HG02798 (cell line): ENCODE results near the gene RLBP1.

Source experiments
- ATAC-seq: cut with Tn5 transposase; IDR thresholded peaks from one replicate; pipeline ENCODE4 v1.9.1; 2021; ENCODE audit warnings: mild to moderate bottlenecking; ENCODE audit not compliant: unreplicated experiment, poor library complexity

Gene RLBP1

DNA sequence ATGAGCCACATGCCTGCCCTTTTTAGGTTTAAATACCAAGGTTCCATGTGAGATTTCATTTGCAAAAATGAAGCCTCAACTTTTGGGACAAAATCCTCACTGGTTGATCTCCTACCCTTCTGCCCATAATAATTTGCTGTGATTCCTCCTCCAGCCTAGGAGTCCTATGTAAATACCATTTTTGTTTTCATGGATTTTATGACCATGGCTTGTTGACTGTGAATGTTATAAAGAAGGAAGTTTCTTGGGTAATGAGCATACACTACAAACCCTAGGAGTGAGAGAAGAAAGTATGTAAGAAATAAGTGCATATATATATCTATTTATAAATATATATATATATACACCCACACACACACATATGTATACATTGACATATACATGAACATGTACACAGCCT is 13.1 kb downstream of the RLBP1 start:
- no peak for ATAC-seq

DNA sequence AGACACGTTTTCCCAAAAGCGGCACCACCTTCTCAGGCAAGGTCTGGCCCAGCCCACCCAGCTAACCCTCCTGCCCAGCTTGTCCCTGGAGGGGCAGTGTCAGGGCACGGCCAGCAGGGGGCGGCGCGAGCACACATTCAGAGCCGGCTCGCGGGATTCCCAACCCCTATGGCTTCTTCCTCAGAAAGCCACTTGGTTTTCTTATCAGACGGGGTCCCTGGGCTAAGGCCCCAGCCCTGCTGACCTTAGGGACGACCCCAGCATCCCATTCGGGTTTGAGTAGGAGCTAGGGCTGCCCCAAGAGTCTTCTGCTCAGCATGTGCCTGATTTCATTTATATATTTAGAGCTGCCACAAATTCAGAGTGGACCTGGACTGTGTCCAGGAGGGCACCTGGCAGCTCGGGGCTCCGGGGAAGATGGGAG is 14.5 kb downstream of the RLBP1 start:
- peak; percentile 85 for ATAC-seq

DNA sequence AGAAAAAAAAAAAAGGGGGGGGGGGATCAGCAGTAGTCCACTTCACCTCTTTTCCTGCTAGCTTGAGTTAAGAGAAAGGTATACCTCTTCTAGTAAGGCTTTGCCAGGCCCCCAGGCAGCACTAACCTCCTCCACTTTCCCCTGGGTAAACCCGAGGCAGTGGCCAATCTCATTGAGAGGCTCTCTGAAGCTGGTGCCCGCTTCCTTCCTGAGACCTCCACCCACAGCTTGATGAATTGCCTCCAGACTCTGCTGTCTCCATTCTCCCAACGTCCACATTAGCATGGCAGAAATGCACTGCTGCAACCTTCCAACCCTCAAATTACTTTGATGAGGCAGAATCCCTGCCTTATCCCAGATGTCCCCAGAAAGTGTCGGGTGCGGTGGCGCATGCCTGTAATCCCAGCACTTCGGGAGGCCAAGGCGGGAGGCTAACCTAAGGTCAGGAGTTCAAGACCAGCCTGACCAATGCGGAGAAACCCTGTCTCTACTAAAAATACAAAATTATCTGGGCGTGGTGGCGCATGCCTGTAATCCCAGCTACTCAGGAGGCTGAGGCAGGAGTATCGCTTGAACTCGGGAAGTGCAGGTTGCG is 15.3 kb downstream of the RLBP1 start:
- no peak for ATAC-seq

DNA sequence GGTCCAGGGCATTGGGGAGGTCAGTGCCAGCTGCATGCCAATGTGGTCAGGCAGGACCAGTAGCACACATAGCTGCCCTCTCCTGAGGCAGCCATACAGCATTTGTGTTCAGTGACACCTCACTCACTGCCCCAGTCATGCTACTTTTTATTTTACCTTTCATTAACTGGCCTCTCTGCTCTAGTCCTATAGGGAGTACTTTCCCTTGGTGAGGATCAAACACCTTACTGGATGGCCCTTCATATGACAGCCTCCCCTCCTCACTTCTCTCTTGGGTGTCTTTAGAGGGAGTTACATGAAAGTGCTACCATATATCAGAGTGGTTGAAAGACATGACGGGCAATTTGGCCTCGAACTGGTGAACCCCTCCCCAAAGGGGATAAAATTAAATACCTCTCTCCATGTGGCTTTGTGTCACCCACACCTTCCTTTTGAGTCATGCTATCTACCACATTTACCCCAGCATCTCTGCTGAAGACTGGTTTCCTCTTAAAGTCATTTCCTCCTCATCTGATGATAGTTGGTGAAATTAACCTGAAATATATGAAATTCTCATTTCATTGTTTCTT is 17.6 kb downstream of the RLBP1 start:
- no peak for ATAC-seq

- ATAC-seq: no peak
Measured at GRCh38 chr15:89201465-89202005, 19.8 kb downstream of the RLBP1 start.

DNA sequence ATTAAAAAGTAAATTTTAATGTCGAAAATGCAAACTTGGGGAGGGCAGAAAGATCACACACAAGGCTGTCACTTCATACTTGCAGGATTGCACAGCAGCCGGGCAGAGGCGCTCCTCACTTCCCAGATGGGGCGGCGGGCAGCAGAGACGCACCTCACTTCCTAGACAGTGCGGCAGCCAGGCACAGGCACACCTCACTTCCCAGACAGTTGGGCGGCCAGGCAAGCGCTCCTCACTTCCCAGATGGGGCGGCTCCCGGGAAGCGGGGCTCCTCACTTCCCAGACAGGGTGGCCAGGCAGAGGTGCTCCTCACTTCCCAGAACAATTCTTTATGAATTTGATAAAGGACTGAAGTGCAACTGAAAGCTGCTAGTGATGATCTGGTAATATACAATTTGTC is 21.2 kb downstream of the RLBP1 start:
- ATAC-seq: no peak

- no peak for ATAC-seq
Measured at GRCh38 chr15:89199746-89200145, 21.6 kb downstream of the RLBP1 start.

- no peak for ATAC-seq
Measured at GRCh38 chr15:89198934-89199333, 22.4 kb downstream of the RLBP1 start.

GRCh38 chr15:89198196-89198595 is 23.2 kb downstream of the RLBP1 start:
- ATAC-seq: no peak

DNA sequence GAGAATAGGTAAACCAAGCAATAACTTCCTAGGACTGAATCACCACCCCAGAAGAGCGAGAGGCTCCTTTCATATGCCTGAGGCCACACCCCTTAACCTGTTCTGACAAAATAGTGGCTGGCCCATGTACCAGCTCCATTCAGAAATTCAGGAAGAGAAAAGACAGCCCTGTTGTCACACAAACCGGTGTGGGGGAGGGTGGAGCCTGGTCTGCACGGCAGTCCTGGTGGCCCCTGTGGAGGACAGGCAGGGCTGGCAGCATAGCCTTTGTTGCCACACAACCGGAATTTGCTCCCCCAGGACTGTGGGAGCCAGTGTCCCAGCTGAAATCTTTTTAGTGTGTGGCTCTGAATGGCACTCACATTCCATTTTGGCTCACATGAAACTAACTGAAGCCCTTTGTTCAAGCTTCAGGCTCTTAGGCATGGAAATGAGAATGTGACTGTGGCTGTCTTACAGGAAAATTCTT is 23.8 kb downstream of the RLBP1 start:
- ATAC-seq: no peak

DNA sequence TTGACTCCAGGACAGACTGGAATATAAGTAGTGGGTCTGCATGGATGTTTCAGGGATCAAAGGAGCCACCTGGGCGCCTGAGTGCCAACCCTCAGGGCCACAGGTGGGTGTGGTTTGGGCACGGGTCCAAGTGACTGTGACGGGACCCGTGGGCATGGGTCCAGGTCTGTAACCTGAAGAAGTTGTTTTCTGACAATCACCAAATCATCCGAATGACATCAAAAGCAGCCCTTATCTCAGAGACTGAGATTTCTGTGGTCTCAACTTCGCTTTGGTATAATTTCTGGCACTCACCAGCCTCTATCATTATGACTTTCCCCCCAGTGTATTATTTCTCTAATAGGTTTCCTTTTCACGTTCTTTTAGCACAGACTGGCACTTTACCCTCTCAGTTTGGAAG is 24.4 kb downstream of the RLBP1 start:
- ATAC-seq: no peak

DNA sequence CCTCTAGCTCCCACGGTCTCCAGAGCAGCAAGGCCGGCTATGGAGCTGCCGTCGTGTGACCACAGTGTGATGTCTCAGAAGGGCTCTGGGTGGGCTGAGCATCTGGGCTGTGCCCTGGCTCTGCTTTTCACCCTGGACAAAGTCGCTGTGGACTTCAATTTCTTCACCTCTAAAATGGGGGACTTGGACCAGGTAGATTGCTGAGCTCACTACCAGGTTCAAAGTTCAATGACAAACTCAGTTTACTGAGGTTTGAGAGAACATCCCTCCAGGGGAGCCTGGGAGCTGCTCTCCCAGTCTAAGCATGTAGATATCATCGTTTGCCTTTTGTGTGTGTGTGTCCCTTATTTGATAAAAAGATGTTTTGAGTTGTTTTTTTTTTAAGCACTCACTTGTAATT is 25.1 kb downstream of the RLBP1 start:
- no peak for ATAC-seq

DNA sequence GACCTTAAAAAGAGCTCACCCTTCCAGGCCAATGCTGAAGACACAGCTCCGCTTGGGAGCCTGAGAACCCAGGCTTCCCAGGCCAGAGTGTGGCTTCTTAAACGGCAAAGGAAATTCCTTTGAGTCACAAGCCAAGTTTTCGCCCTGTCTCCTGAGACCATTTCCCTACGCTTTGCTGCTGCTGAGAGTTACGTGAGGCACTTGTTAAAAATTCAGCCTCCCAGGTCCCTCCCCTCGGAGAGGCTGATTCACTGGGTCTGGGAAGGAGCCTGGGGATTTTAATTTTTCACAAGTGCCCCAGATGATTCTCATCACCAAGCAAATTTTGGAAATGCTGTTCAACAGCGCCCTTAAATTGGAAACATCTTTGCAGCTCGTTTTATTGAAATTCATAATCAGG is 25.5 kb downstream of the RLBP1 start:
- ATAC-seq: no peak

DNA sequence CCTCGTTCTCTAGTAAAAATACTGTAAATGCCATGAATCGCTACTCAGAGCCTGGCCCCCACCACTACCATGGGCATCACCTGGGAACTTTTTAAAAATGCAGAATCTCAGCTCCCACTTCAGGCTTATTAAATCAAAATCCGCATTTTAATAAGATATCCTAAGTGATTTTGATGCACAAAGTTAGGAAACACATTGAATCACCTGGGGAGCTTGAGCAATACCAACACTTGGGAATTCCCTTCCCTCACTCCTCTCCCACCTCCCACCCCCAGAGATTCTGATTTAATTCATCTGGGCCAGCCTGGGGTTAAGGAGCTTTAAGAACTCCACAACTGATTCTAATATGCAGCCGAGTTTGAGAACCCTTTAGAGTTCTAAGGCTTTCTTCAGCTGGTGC is 26.8 kb downstream of the RLBP1 start:
- no peak for ATAC-seq

- ATAC-seq: no peak
Measured at GRCh38 chr15:89192766-89193165, 28.6 kb downstream of the RLBP1 start.

DNA sequence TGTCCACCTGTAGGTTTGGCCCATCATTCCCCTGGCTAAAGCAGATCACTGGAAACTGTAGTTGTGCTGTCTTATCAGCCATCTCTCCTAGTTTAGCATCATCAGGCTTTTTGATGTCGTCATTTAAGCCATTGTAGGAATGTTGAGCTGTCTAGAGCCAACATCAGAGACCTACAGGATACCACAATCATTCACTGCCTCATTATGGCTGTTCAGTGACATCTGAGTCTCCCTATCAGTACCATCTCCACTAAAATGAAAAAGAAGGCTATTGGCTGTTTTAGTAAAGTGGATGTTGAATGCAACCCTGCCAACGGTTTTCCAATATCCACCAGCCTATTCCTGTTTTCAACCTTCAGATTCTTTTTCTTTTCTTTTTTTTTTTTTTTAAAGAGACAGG is 29.2 kb downstream of the RLBP1 start:
- ATAC-seq: no peak

DNA sequence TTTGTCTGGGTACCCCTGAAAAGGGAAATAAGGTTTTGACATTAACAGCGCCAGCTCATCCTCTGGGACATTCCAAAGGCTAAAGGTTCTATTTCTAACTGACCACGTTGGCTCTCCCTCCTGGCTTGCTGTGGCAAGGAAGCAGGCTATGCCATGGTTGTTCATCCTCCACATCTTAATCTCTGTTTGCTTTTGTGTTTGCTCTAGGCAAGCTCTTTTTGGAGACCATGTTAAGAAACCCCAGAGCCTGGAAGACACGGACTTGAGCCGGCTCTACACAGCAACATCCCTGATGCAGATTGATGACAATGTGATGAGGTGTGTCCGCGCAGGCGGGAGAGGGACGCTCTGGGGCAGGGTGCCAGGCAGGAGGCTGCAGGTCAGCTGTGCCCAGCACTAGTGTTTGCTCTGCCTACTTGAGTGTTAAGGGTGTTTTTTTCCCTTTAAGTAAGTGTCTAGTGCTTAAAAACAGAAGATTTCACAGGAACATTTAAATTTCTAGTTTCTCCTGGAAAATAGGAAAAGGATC is 33.3 kb downstream of the RLBP1 start:
- ATAC-seq: no peak

DNA sequence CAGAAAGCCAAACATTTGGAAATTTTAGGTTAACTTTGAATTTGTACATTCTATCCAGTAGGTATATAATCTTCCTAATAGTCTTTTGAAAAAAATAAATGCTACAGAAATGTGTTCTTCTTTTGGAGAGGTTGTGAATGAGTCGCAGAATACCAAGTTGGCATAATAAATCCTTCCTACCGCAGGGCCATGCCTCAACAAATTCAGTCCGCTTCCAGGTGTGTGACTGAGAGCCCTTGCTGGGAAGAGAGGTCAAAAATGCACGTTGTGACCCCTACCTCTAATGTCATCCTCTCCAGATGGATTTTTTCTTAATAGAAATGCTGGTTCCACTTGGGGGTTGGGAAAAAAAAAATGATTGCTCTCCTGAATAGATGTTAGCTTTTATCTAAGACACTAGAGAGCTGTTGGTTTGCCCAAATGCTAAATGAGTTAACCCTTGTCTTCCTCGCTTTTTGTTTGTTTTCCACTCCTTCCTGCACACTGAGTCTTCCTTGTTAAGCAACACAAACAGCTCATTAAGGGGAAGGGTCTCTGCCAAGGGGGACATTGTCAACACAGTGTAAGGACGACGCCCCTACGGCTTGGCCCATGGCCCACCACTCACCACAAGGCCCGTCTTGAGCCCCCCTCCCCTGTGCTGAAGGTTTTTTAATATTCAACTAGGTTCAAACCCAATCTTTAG is 33.9 kb downstream of the RLBP1 start:
- no peak for ATAC-seq

DNA sequence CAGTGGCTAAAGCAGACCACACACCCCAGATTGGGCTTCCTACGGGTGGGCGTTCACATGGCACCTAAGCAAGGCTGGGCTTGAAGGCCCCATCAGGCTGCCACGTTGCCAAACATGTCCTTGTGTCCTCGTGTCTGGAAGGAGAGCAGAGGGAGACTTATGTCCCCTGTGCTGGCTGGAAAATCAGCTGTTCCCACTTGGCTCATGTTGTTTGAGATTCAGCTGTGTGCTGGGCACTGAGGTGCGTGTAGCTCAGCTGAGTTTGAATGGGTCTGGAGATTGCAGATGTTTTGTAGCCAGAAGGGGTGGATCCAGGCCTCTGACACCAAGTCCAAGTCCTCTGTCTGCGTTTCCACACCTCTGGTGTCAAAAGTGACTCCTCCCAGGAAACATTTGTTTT is 34.6 kb downstream of the RLBP1 start:
- ATAC-seq: no peak

DNA sequence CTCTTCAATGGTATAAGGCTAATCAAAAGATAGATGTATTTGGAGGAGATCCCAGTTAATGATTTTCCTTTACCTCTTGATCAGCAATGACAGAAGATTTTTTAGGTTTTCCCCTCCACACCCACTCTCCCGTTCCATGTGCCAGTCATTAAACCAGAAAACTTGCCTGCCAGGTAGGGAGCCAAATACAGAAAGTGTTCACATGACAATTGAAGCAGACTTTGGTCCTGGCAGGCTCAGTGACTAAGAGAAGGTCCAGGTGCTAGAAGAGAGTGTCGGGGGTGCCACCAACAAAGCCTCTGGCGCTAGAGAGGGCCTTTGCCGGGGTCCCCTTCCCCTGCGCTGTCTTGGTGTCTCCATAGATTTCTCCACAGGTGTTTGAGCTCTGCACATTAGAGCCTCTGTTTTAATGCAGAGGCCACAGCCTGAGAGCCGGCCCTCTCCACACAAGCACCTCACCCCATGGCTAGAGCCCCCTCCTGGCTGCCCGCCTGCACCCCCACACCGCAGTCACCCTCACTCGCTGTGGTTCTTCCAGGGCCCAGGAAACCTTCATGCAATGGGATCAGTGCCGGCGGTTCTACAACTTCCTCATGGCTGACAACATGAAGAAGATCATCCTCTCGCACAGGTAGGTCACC is 36.4 kb downstream of the RLBP1 start:
- ATAC-seq: no peak

DNA sequence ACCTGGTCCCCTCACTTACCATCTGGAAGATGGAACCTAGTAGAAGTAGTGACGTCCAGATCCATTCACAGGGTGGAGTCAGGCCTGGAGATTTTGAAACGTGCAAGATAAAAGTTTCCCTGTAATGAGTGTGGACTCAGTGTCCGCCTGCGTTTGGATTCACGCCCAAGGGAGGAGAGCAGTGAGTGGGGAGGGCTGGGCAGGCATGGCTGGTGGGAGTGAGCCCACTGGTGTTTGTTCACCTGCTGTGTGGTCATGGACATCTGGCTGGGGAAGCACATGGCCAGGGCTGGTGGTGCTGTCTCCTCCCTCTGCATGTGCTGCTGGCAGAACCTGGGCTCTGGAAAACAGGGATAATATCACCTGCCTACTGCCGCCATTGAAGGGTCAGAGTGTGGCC is 37.0 kb downstream of the RLBP1 start:
- ATAC-seq: no peak
